ENCODE results near the gene AMOTL1.
"Not testable (repeated sequence)": the region's sequence is repeated elsewhere in the genome, so short reads cannot be mapped to it uniquely, and the experiment has no call there.

Gene AMOTL1

DNA sequence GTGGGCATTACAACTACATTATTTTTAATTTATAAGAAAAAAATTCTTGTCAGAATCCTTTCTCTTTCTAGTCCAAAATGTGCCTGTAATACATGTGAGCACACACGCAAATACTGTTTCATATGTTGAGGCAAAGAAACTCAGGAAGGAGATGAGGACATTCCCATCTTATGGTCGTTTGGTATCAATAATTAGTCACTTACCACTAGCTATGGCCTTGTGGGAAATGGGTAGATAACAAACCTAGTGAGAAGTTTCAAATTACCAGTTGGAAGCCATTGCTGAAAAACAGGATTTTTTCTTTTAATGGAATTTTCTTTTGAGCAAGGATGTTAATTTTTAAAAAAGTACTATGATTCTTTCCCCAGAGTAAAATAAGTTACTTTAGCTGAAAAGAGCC is 25.7 kb downstream of the AMOTL1 start:
- DNase-seq: no peak

DNA sequence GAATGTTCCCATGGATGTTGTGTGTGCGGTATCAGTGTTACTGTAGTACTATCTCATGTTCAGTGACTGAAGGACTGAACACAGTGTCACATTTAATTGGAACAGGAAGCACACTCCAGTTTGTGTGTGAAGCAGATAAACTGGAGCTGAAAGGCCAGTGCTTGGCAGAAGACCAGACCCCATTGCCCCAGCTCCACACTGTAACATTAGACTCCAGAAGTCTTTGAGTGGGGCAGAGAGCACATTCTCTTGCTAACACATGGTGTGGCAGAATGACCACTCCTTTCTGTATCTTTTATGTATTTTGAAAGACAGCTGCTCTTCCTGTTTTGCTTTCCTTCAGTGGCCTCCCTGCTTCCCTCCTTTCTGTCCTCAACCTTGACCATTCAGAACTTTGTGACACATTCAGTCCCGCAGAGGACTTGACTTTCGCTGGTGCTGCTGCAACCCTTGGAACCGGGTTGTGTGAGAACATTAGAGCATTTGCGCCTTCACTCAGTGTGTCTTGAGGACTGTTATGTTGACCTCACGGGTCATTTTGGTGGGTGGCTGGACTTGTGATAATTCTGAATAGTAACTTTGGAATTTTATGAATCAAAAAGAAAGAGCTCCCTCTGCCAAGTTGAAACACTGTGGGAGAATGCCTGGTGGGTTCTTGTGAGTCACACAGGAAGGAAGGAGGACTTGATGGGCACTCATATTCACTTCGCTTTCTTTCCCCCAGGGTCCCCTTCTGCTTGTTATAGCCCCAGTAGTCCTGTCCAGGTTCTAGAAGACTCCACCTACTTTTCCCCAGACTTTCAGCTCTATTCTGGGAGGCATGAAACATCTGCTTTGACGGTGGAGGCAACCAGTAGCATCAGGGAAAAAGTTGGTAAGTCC is 26.4 kb downstream of the AMOTL1 start:
- peak; percentile 14 for DNase-seq

DNA sequence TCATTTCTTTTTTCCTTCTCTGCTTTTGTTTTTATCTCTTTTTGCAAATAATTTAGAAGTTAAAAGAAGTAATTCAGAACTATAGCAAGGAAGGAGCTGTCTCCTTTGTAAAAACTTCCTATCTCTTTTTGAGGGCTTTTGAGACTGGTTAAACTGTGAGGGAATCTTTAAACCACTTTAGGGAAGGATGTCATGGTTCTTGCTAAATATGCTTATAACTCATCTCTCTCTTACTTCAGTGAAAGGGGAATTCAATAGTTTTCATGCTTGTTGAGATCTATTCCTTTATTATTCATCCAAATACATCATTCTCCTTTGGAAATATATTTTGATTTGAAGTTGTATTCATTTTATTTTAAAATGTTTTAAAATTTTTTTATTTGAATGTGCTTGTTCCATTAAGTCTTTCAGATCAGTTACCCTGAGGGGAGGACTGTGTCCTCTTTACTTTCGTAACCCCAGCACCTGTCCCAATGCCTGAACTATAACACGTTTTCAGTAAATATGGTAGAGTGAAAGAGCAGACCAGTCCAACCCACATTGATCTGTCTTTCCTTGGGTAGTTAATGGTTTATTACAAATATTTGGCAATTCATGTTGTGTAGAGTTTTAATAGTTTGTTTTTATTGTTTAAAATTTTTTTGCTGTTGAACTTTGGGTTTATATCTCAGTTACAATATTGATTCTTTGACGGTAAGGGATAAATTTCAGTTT is 27.5 kb downstream of the AMOTL1 start:
- no peak for DNase-seq

DNA sequence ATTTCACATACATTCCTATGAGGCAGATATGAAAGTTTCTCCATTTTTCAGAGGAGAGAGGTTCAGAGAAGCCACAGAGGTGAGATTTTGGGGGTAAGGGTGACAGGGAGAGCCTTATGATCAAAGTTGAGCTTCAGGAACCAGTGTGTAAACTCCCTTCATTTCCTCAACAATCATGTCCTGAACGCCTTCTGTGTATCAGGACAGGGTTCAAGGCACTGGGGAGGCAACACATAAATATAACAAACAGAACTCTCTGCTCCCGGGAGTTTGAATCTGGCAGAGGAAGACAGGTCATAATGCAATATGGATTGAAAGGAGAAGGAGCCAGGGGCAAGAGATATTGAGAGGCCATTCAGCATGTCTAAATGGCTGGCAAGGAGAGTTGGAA is 28.0 kb downstream of the AMOTL1 start:
- DNase-seq: no peak

DNA sequence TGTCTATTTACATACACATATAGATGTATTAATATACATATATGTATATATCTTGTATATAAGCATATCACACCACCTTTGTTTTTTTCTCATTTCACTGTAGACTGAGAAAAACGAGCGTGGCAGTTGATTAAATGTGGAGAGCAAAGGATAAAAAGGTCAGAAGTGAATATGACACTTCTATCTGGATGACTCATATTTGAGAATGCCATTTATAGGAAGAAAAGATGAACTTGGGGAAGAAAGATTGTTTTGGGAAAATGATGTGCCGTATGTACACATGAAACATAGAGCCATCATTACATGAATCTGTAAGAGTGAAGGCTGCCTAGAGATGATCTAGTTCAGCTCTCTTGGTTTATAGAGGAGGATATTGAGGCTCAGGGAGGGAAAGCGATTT is 28.7 kb downstream of the AMOTL1 start:
- DNase-seq: no peak

DNA sequence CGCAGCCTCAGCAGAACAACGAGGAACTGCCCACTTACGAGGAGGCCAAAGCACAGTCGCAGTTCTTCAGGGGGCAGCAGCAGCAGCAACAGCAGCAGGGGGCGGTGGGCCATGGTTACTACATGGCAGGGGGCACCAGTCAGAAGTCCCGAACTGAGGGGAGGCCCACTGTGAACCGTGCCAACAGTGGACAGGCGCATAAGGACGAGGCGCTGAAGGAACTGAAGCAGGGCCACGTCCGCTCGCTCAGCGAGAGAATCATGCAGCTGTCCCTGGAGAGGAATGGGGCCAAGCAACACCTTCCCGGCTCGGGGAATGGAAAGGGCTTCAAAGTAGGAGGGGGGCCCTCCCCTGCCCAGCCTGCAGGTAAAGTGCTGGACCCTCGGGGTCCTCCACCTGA is 31.6 kb downstream of the AMOTL1 start:
- DNase-seq: no peak

DNA sequence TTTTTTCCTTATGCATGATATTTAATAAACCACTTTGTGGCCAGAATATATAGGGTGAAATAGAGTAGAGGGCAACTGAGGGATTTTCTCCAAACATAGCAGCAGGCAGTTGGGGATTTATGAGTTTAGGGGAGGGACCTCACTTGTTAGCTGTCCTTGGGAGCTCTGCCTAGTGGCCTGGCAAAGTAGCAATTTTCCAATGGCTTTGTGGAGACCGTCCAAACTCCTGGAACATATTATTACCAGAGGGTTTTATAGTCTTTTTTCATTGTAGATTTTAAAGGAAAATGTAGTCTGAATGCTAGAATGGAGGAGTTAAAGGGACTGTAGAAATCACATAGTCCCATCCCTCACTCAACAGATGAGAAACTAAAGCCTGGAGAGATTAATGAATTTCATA is 32.3 kb downstream of the AMOTL1 start:
- DNase-seq: no peak

DNA sequence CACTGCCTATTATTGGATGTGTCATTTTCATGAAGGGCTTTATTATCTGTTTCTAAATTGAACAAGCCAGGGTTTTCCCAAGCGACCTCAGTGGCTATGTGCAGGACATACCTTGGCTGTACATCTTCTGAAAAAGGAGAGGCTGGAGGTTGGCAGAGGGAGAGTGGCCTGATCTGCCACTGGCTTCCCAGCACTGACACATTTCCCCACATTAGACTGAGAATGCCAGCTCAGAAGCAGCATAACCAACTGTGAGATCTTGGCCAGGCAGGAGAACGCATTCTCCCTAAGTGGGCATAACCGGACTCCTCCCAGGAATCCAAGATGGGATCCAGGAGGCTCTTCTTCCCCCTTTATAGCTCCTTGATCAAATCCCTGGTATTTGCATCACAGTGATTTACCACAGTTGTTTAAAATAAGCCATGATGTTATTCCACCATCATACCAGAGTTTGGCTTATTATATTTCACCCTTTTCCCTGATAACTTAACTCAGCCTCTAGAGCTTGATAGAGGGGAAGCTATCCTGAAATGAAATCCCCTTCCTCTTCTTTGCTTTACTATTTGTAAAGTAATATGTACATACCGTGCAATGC is 33.8 kb downstream of the AMOTL1 start:
- DNase-seq: no peak

DNA sequence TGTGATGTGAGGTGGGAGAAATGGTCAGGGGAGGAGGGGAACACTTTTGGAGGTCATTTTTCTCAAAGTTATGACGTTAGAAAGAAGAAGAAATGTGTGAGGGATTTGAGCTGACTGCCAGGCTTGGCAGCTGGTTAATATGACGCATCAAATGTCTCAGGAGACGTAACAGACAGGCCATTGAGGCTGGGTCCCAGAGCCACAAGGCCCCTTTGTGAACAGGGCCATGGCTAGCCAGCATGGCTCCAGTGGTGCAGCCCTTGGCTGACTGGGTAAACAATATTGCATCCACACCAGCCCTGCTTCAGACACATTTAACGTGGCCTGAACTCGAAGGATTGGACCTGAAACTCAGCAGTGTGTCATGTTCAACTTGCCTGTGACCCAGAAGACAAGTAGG is 34.3 kb downstream of the AMOTL1 start:
- no peak for DNase-seq

DNA sequence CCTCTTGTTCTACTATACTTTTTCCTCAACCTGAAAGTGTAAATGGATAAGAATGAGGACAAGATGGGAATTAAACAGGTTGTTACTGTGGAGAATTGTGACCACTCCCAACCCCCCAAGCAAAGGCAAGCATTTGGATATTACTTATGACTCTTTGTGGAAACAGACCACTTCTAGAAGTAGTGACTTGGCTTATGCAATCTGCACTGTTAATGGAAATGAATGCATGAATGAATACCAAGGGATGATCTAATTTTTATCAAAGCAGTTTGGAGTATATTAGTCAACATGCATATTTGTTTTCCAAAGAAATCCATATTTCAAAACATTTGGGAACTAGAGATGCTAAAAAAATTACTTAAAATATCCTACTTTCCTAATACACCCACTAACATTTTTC is 35.3 kb downstream of the AMOTL1 start:
- DNase-seq: no peak

DNA sequence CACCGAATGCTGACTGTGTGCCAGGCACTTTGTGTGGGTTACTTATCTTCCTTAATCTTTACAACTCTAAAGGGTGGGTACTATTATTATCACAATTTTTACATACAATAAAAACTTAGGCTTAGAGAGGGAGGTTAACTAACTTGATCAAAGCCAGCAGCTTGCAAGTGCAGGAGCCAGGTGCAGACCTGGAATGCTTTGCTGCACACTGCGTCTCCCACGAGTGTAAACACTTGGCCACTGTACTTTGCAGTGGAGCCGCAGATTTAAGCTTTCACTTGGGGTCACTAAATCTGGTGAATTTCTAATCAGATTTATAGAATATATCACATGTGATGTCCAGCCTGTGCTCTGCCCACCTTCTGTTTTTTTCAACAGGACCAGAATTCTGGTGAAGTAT is 36.7 kb downstream of the AMOTL1 start:
- no peak for DNase-seq

DNA sequence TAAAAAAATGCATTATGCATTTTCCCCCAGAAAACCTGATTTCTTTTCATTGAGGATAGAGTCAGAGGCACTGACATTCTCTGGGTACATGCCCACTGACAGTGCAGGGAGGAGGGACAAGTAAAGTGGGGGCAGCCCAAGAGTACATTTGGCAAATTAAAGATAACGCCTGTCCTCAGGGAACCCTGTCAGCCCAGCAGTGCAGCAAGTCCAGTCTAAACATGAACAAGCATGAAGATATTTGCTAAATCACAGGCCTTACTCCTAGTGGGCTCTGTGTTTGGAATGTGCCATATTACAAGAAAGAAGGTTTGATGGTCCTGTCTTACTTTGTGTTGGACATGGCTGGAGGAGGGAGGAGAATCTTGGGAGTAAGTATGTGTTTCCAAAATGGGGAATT is 37.9 kb downstream of the AMOTL1 start:
- DNase-seq: no peak

DNA sequence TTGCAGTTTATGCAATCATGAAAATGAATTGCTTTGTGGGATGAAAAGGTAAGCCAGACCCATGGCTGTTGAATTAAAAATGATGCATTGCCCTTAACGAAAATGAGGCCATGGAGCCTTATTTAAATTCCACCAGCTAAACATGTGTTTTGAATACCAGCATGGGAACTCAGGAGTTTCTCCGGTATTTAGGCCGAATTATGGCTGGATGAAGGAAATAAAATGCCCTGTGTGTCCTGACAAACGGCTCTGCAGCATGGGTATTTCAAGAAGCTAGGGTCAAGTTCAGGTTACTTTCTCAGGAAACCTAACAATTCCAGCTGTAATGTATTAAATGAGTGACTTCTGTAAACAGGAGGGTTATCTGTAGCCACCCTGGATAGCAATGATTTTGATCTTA is 38.3 kb downstream of the AMOTL1 start:
- no peak for DNase-seq

DNA sequence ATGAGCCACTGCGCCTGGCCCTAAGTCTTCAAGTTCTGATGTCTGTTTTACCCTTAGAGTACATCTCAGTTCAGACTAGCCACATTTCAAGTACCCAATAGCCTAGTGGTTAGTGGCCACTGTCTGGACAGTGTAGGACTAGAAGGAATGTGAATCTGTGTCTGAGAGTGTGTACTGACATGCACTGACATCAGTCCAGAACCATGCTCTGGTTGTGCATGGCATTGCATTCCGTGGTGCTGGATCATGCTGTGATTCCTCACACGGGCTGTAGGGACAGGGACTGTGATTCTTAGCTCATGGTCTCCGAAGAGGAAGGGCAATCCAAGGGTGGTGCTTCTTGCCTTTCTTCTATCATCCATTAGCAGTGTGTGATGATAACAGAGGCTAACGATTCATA is 41.1 kb downstream of the AMOTL1 start:
- DNase-seq: no peak

DNA sequence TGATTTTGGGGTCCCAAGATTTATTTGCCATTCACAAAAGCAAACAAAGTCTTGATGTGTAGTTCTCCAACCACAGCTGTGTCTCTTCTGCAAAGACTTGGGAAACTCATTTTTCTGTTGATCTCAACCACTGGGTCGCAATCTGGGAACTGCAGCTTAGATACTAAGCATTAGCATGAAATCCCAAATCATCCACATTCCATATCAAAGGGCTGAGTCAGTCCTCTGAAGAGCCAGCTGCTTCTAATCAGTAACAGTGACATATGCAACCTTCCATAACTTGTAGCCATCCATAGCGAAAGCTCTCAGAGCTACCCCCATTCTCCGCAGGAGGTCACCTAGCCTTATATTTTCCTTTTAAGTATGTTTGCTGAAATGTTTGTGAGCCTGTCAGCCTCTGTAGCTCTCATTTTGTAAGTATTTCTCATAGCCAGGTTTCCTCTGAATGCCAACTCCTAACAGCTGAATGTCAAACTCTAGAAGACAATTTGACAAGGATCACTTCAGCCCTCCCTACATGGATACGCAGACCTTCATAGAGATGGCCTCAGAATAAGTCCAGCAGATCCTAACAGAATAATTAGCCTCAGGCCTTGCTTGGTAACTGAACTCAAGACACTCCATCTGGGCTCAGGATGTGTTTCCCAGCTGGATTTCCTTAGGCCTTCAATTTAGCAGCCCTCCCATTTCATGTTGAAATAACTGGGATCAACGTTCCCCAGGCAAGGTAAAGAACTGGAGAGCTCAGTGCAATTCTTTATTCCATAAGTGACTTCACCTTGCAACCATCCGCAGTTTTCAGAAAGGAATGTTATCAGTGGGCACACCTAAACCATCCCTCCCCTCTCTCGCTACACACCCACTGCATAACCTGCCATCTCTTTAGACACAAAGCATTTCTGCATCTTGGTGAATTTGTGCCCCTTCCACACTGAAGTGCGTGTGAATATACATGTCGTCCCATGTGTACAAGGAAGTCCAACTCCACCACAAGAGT is 44.9 kb downstream of the AMOTL1 start:
- DNase-seq: not testable (repeated sequence)

DNA sequence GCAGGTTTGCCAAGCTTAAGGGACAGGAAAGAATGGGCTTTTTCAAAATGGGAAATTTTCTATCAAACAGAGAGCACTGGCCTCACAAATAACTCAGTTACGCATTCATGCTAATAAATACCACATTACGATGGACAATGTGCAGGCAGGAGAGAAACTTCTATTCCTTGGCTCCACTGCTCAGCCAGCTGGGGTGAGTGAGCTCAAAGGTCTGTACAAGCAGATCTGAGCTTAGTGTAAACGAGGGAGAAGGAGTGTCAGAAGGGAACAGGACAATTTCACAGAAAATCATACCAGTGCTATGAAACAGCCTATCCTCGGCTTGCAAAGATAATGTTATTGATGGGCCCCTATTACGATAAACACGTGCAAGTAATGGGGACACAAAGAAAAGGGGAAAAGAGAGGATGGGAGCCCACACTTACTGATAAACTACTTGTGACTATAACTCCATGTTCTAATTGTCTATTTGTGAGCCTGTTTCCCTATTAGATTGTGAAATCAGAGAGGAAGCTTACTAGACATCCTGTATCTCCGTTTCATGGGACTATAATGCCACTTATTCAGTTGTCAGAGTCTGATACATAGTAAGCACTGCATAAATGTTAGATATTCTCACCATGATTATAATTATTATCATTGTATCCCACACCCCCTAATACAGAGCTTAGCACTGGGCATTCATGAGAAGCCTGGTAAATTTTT is 46.3 kb downstream of the AMOTL1 start:
- DNase-seq: no peak

DNA sequence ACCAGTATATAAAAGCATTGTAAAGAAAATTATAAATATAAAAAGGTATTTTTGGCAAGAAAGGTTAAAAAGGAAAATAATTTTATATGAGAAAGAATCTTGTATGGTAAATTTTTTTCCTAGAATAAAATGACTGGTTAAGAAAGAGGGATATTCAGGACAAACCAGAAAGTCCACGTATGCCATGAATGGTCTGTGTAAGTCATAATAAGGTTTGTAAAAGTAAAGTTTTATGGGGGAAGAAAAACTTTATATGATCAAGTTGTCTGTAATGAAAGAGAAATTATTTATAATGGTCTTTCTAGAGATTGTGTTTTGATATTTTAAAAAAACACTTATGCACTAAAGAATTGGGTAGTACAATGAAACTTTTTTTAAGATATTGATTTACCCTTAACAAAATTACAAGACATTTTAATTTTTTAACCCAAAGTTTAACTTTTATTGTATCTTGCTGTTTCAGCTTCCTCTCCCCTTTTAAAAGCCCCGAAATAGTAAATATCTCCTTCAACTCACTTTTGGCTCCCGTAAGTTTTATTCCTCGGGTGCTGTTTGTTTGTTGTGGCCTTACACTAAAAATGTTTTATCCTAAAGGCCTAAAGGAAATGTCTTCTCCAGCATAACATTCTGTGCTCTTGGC is 47.7 kb downstream of the AMOTL1 start:
- DNase-seq: no peak

DNA sequence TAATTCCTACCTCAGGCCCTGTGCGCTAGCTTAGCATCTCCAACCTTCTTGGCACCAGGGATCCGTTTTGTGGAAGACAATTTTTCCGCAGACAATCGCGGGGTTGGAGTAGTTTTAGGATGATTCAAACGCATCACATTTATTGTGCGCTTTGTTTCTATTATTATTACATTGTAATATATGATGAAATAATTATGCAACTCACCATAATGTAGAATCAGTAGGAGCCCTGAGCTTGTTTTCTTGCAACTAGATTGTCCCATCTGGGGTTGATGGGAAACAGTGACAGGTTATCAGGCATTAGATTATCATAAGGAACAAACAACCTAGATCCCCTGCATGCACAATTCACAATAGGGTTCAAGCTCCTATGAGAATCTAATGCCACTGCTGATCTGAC is 52.3 kb downstream of the AMOTL1 start:
- no peak for DNase-seq

DNA sequence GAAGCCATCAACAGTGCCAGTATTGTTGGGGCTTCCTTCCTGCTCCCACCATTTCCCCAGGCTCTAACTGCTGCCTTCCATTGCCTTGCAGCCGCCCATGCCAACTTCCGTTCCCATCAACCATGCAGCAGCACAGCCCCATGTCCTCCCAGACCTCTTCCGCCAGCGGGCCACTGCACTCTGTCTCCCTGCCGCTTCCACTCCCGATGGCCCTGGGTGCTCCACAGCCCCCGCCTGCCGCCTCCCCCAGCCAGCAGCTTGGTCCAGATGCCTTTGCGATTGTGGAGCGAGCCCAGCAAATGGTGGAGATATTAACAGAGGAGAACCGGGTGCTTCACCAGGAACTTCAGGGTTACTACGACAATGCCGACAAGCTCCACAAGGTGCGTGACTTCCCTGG is 53.3 kb downstream of the AMOTL1 start:
- DNase-seq: no peak

DNA sequence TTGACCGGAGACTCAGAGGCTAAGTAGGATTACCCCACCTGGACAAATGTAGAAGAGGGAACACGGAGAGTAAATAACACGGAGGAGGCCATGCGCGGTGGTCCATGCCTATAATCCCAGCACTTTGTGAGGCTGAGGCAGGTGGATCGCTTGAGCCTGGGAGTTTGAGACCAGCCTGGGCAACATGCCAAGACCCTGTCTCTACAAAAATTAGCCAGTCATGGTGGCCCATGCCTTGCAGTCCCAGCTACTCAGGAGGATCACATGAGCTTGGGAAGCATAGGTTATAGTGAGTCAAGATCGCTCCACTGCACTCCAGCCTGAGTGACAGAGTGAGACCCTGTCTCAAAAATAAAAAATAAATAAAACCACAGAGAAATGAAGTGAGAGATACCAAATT is 53.9 kb downstream of the AMOTL1 start:
- DNase-seq: no peak

DNA sequence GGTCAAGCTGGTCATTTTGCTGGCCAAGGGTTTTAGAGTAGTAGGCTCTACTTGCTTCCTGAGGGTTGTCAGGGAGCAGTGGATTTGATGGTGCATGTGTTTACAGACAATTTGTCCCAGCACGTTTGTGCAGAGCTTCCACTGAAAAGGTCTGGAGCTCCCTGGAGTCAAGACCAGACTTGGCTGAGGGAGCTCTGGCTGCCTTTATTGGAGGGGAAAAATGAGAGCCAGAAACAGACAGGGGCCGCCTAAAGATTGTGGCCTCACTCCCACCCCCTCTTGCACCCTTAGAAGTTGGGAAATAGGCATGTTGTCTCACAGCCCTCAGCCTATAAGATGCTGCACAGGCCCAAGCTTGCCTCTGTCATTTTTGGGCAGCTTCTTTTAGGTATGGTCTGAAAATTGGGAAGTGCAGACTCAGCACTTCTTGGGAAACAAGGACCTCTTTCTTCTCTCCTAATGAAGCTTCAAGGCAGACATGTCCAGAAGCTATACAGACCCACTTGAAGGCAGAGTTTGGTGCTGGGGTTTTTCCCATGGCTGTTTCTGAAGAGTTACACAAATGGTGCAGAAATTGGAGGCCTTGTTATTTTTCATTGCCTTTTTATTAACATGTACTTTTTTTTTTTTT is 55.1 kb downstream of the AMOTL1 start:
- DNase-seq: no peak
